Colon (tissue), 2 donors: ENCODE measurements around the gene YWHAQ.
"Not testable (repeated sequence)": the region's sequence is repeated elsewhere in the genome, so short reads cannot be mapped to it uniquely, and the experiment has no call there.

Source experiments
- FAIRE-seq: peaks from 2 replicates; lab custom pipeline; 2012; peaks lifted over from hg19 to GRCh38; lab: Jason Lieb, UNC
- donor health status: control.
- donor health status: control.

YWHAQ gene

GRCh38 chr2:9631878-9632700, 1.3 kb upstream of the YWHAQ start:
- FAIRE-seq, result no peak

- no peak for FAIRE-seq
Observed at GRCh38 chr2:9631553-9631819, 689 bp upstream of the YWHAQ start.

- no peak for FAIRE-seq
Observed at GRCh38 chr2:9630117-9630735, 571 bp downstream of the YWHAQ start.

GRCh38 chr2:9629222-9630116, 1.3 kb downstream of the YWHAQ start:
- FAIRE-seq, result no peak

GRCh38 chr2:9627310-9627709, 3.5 kb downstream of the YWHAQ start:
- FAIRE-seq, result no peak

GRCh38 chr2:9623151-9623550, 7.6 kb downstream of the YWHAQ start:
- FAIRE-seq, result no peak

- not testable (repeated sequence) for FAIRE-seq
Observed at GRCh38 chr2:9621655-9622054, 9.1 kb downstream of the YWHAQ start.

- FAIRE-seq, result no peak
Observed at GRCh38 chr2:9618410-9618809, 12.4 kb downstream of the YWHAQ start.

GRCh38 chr2:9617749-9618148, 13.0 kb downstream of the YWHAQ start:
- no peak for FAIRE-seq

GRCh38 chr2:9617296-9617695, 13.5 kb downstream of the YWHAQ start:
- FAIRE-seq, result no peak

GRCh38 chr2:9614562-9614961, 16.2 kb downstream of the YWHAQ start:
- no peak for FAIRE-seq

- no peak for FAIRE-seq
Observed at GRCh38 chr2:9613291-9613690, 17.5 kb downstream of the YWHAQ start.

- not testable (repeated sequence) for FAIRE-seq
Observed at GRCh38 chr2:9611549-9611912, 19.3 kb downstream of the YWHAQ start.

GRCh38 chr2:9610781-9611548, 19.8 kb downstream of the YWHAQ start:
- FAIRE-seq, result no peak

GRCh38 chr2:9608491-9608890, 22.3 kb downstream of the YWHAQ start:
- not testable (repeated sequence) for FAIRE-seq

- FAIRE-seq, result no peak
Observed at GRCh38 chr2:9602412-9602811, 28.4 kb downstream of the YWHAQ start.

- no peak for FAIRE-seq
Observed at GRCh38 chr2:9601397-9601796, 29.4 kb downstream of the YWHAQ start.

GRCh38 chr2:9599430-9599829, 31.4 kb downstream of the YWHAQ start:
- no peak for FAIRE-seq

- no peak for FAIRE-seq
Observed at GRCh38 chr2:9596621-9597311, 34.0 kb downstream of the YWHAQ start.

GRCh38 chr2:9595746-9596145, 35.1 kb downstream of the YWHAQ start:
- FAIRE-seq, result no peak

- FAIRE-seq, result not testable (repeated sequence)
Observed at GRCh38 chr2:9595256-9595655, 35.5 kb downstream of the YWHAQ start.
